Stomach (tissue), 19 donors: Measurements from ENCODE around the gene IFI16. TPM values are rescaled to one million over a fixed set of nuclear protein-coding genes. Genes with fewer than 3 reads are reported as not detected.

Source experiments
- DNase-seq, 2 donors: peaks; one replicate each; pipeline versions ENCODE4 v3.0.0 to v3.0.0-alpha.2; 2013 to 2019
- H3K27ac ChIP-seq, 5 donors: fragments of 200-600 bp in 4 of 5; sonication (generic) in 4 of 5; one replicate each; pipeline ENCODE4 v1.5.1; 2013 to 2019; ENCODE audit warnings: mild to moderate bottlenecking in 1 of 5, moderate library complexity in 1 of 5
- H3K27me3 ChIP-seq, 3 donors: fragments of 200-600 bp; sonication (generic); one replicate each; pipeline ENCODE4 v1.5.1; 2017 to 2019; ENCODE audit warnings: mixed run types in 1 of 3
- H3K36me3 ChIP-seq, 4 donors: fragments of 200-600 bp; sonication (generic); 1 replicate in 3 of 4; 2 replicates in 1 of 4; pipeline ENCODE4 v1.5.1; 2016 to 2019
- H3K4me1 ChIP-seq, 4 donors: fragments of 200-600 bp; sonication (generic); one replicate each; pipeline ENCODE4 v1.5.1; 2016 to 2019
- H3K4me3 ChIP-seq, 4 donors: fragments of 200-600 bp; sonication (generic) in 3 of 4; one replicate each; pipeline ENCODE4 v1.5.1; 2016 to 2019; ENCODE audit warnings: mild to moderate bottlenecking in 1 of 4
- H3K9me3 ChIP-seq, 4 donors: fragments of 200-600 bp; sonication (generic); one replicate each; pipeline ENCODE4 v1.5.1; 2016 to 2019
- CTCF ChIP-seq, 7 experiments: fragments of 450-650 bp in 4 of 7; fragments of 200-600 bp in 3 of 7; sonication (generic) in 3 of 7; IDR thresholded peaks; one replicate each; pipeline ENCODE4 v1.5.1; 2016 to 2019; ENCODE audit warnings: antibody characterized with exemption in 7 of 7, control low read depth in 2 of 7, mild to moderate bottlenecking in 1 of 7
- EP300 ChIP-seq: sonication (generic); formaldehyde crosslinking; IDR thresholded peaks from one replicate; pipeline ENCODE4 v1.6.1; 2017; ENCODE audit warnings: antibody characterized with exemption
- POLR2A ChIP-seq, 4 donors: fragments of 450-650 bp; IDR thresholded peaks; one replicate each; pipeline ENCODE4 v1.6.1; 2016; ENCODE audit warnings: antibody characterized with exemption in 4 of 4, control low read depth in 2 of 4, mild to moderate bottlenecking in 1 of 4, moderate library complexity in 1 of 4
- POLR2AphosphoS5 ChIP-seq, 3 donors: sonication (generic); formaldehyde crosslinking; IDR thresholded peaks; one replicate each; pipeline ENCODE4 v1.6.1; 2016; ENCODE audit warnings: antibody characterized with exemption in 3 of 3
- WGBS, 5 donors: extraction: QIAGEN DNeasy Blood & Tissue Kit in 3 of 5; methylation state at CpG; one replicate each; pipeline versions ENCODE4 v1.1.5 to v1.1.7; 2013 to 2018; 5-methylcytosine and 5-hydroxymethylcytosine counted together
- intact Hi-C: fragments of 100-400 bp; cut with DNase I; formaldehyde crosslinking; loops from one replicate; pipeline ENCODE4 v1.15.1; 2023; ENCODE audit warnings: low total_unique reads
- long read RNA-seq, 10 donors: transcript quantifications; one replicate each; lab custom pipeline, GENCODE V29; 2026
- polyA plus RNA-seq, 3 donors: library from polyadenylated mRNA; stranded (reverse); fragments of 200-250 nt; gene quantifications; one replicate each; pipeline ENCODE4 v1.2.3, GENCODE V29; 2013
- total RNA-seq, 5 donors: library from RNA; depleted of rRNA; stranded (reverse); fragments of >200 nt; gene quantifications; one replicate each; pipeline versions ENCODE4 v1.1.0 to v1.2.3, GENCODE V29; 2014 to 2016
- donor health status: healthy with polysubstance abuse.
- donor health status: Bipolar disorder and iron deficiency.
- donor health status: healthy.

Gene IFI16
- 10 to 100 TPM; 24.3 to 65.6 (median 38.5) TPM for total RNA-seq
- 100 to 1,000 TPM in 1 of 3 donors, 10 to 100 TPM in 2; 40.0 to 113 (median 60.2) TPM for polyA plus RNA-seq
- long read RNA-seq, donor 1 = 0 reads
- long read RNA-seq, donor 2, partial matches to known transcripts = 0 of 1 reads
- long read RNA-seq, donor 2, other reads (novel, unspliced or antisense) = 0 of 1 reads
- long read RNA-seq, donor 3 = 0 reads
- long read RNA-seq, donor 4, partial matches to known transcripts = 0 of 1 reads
- long read RNA-seq, donor 4, other reads (novel, unspliced or antisense) = 0 of 1 reads
- long read RNA-seq, donor 5, partial matches to known transcripts = 0 of 2 reads
- long read RNA-seq, donor 5, other reads (novel, unspliced or antisense) = 0 of 2 reads
- long read RNA-seq, donor 6 = 0 reads
- long read RNA-seq, donor 7, partial matches to known transcripts = 0 of 1 reads
- long read RNA-seq, donor 7, other reads (novel, unspliced or antisense) = 0 of 1 reads
- long read RNA-seq, donor 8, partial matches to known transcripts = 0 of 2 reads
- long read RNA-seq, donor 8, other reads (novel, unspliced or antisense) = 0 of 2 reads
- long read RNA-seq, donor 9, partial matches to known transcripts = 0 of 2 reads
- long read RNA-seq, donor 9, other reads (novel, unspliced or antisense) = 0 of 2 reads
- long read RNA-seq, donor 10, partial matches to known transcripts = 0 of 2 reads
- long read RNA-seq, donor 10, other reads (novel, unspliced or antisense) = 0 of 2 reads

- H3K9me3 ChIP-seq = no peaks in the 10 kb centered on the region
- intact Hi-C loops = no loop called here
- TF ChIP-seq EP300 = no peak
- TF ChIP-seq POLR2A (IDR thresholded peaks at IDR 0.05) = peak in 1 of 4 donors; percentile 42
- peak; percentile 71 to 89 (median 84) for TF ChIP-seq POLR2AphosphoS5 (IDR thresholded peaks at IDR 0.05)
- TF ChIP-seq CTCF (IDR thresholded peaks at IDR 0.05) = no peak
- DNase-seq = peak in 1 of 2 donors; percentile 91
- peaks cover 0 to 2% (median under 1%) of the 10 kb centered on the region in 4 donors for H3K36me3 ChIP-seq
- H3K4me3 ChIP-seq = peak within 1 kb of the TSS; percentile 39 to 53 (median 46)
- H3K27ac ChIP-seq = peak within 1 kb of the TSS; percentile 61 to 91 (median 81)
- 9 to 15% (median 14%) methylated on average over 5 of the region's 5 CpGs for WGBS, 5 donors
- H3K4me1 ChIP-seq = peaks cover 6 to 63% (median 18%) of the 10 kb centered on the region in 4 donors
- no peaks in the 10 kb centered on the region for H3K27me3 ChIP-seq
Observed at GRCh38 chr1:159009704-159010361, at the start of gene IFI16. TSS of gene IFI16 (plus strand) at chr1:159009907. CDS start at chr1:159014681, 4,774 bp downstream.

DNA sequence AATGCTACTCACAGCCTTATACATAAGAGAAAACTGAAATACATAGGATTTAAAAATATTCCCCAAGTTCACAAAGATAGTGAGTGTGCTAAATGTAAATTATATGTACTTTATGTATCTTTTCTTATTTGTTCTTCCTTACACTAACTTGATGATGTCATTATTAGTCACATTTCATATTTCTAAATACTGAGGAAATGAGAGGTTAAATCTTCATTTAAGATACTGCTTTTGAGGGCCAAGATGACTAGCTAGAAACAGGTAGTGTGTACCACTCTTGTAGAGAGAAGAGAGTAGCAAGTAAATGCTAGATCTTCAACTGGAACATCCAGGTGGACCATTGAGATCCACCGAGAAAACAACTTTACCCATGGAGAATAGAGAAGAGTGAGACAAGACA, 48.5 kb upstream of the IFI16 start:
- Histone ChIP-seq H3K9me3 (peaks cover 0 to 11% (median 0%) of the 10 kb centered on the region in 4 donors), H3K4me3 (no peak overlapping the region), H3K27me3 (peaks cover 0 to 4% (median 0%) of the 10 kb centered on the region in 3 donors), H3K27ac (no peak overlapping the region), H3K4me1 (no peaks in the 10 kb centered on the region), H3K36me3 (no peaks in the 10 kb centered on the region)
- DNase-seq = no peak
- WGBS, 5 donors = 86 to 97% (median 92%) methylated on average over 1 of the region's 1 CpG
- TF ChIP-seq CTCF (IDR thresholded peaks at IDR 0.05) (no peak), POLR2A (IDR thresholded peaks at IDR 0.05) (no peak), EP300 (no peak), POLR2AphosphoS5 (IDR thresholded peaks at IDR 0.05) (no peak)
- intact Hi-C loops = no loop called here

DNA sequence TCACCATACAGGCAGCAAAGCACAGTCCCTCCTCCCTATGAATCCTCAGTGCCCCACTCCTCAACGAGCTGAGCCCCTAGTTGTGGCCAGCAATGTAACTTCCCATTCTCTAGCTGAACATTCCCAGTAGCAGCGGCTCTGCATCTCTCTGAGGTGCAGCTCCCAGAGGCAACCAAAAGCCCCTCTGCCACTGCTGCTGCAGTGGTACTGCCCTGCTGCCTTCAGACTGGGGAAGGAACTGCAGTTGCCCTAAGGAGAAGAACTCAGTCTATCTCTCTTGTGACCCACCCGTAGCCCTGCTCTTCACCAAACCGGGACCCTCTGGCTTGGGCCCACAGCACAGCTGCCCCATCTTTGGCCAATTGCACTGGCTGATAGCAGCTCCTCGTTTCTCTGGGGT, 46.7 kb upstream of the IFI16 start:
- intact Hi-C loops = no loop called here
- WGBS, 5 donors = 46 to 53% (median 51%) methylated on average over 5 of the region's 5 CpGs
- TF ChIP-seq EP300 (no peak), POLR2AphosphoS5 (IDR thresholded peaks at IDR 0.05) (no peak), POLR2A (IDR thresholded peaks at IDR 0.05) (no peak), CTCF (IDR thresholded peaks at IDR 0.05) (no peak)
- Histone ChIP-seq H3K4me1 (no peaks in the 10 kb centered on the region), H3K27ac (no peak overlapping the region), H3K27me3 (peaks cover 0 to 4% (median 0%) of the 10 kb centered on the region in 3 donors), H3K9me3 (peaks cover 0 to 11% (median 0%) of the 10 kb centered on the region in 4 donors), H3K4me3 (no peak overlapping the region), H3K36me3 (no peaks in the 10 kb centered on the region)
- DNase-seq = no peak

DNA sequence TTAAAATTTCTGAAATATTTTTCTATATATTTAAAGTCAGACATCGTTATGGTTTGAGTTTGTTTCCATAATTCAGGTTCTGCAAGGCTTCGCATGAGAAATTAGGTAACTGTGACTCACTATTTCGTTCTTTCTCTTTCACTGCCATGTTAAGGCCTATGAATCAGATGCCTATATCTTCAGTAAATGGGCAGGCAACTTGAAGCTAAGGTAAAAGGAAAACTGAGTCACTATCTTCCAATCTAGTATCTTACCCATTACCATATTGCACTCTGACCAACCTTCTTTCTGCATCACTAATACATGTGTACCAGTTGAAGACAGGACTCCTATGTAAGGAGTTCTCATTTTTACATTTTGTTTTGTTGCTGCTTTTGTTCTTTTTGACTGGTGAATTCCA, 40.5 kb upstream of the IFI16 start:
- TF ChIP-seq POLR2AphosphoS5 (IDR thresholded peaks at IDR 0.05) (no peak), POLR2A (IDR thresholded peaks at IDR 0.05) (no peak), EP300 (no peak), CTCF (IDR thresholded peaks at IDR 0.05) (no peak)
- Histone ChIP-seq H3K4me3 (no peak overlapping the region), H3K36me3 (no peaks in the 10 kb centered on the region), H3K27me3 (no peaks in the 10 kb centered on the region), H3K4me1 (no peaks in the 10 kb centered on the region), H3K27ac (no peak overlapping the region), H3K9me3 (no peaks in the 10 kb centered on the region)
- no peak for DNase-seq
- 70 to 83% (median 79%) methylated on average over 3 of the region's 3 CpGs for WGBS, 5 donors
- intact Hi-C loops = no loop called here
